GM10266 (cell line): ENCODE results near the gene RAD21L1.

Experiments used
- DNase-seq: peaks from one replicate; pipeline ENCODE4 v3.0.0; 2012; ENCODE audit errors: extremely low spot score
- CTCF ChIP-seq: IDR thresholded peaks from 2 replicates; pipeline ENCODE4 v1.5.1; 2012; ENCODE audit warnings: mild to moderate bottlenecking, low read depth; ENCODE audit not compliant: control insufficient read depth, insufficient read depth; ENCODE audit errors: missing control alignments

Gene RAD21L1

GRCh38 chr20:1199212-1199873 is 26.5 kb upstream of the RAD21L1 start:
- no peak for DNase-seq
- TF ChIP-seq CTCF, result no peak

DNA sequence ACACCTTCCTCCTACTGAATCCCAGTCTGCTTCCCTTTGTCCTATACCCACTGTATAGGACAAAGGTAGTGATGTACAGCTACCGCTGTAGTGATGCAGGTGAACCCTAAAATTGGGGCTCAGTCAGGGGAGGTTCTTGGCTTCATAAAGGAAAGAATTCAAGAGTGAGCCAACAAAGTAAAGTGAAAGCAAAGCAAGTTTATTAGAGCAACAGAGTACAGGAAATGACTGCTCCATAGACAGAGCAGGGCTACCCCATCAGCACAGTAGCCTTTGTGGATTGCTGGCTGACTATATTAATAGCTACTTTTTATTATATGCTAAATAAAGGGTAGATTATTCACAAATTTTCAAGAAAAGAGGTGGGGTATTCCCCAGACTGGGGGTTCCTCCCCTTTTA is 25.9 kb upstream of the RAD21L1 start:
- TF ChIP-seq CTCF, result no peak
- no peak for DNase-seq

DNA sequence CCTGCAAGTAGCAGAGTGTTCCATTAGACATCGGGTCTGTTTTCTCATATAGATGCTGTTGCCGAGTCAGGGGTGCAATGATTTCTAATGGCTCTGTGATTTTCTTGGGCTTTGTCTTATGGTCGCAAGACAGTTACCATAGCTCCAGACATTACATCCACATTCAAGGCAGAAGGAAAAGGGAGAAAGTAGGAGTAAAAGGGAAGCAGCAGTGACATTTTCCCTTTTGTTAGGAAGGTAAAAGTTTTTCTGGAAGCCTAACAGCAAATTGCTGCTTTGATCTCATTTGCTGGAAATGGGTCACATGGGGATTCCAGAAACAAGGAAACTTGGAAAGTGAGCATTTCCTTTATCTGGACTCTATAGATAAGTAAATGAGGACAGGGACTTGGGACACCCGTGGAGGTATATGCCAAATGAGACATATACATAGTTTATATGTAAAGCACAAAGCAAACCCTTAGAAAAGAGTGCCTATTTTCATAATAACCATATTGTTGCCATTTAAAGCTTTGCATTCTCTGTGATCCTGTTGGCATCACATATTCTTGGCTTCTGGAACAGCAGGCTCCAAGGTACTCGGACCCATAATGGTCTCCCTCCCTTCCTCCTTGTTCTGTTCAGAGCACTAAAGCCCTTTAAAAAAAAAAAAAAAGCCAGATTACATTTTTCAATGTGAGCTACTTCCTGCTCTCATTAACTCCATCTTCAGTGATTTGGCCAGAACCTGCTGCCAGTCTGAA is 22.9 kb upstream of the RAD21L1 start, which contains the start of gene C20orf202:
TSS of gene C20orf202 (plus strand) at position 693 of the 743 bp plus-strand sequence. CDS start 132 bp downstream, outside the sequence.
- no peak for DNase-seq
- no peak for TF ChIP-seq CTCF

GRCh38 chr20:1203630-1204029 is 22.2 kb upstream of the RAD21L1 start:
- TF ChIP-seq CTCF, result no peak
- DNase-seq, result no peak

DNA sequence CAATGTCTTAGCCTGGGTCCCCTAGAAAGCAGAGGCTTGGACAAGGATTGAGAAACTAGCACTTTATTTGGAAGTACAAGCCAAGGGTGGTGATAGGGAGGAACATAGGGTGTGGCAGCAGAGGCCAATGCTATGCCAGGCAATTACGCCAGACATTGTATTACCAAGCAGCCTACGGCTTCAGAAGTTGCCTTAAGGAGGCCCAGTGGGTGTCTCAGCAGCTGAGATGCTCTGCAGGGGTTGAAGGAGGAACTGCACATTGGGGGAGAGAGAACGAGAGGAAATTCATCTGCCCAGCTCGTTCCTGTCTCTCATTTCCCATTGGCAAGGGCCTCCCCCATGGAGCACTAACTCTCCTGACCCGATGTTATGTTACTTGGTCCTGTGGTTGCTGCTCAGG is 21.7 kb upstream of the RAD21L1 start:
- DNase-seq, result no peak
- no peak for TF ChIP-seq CTCF

DNA sequence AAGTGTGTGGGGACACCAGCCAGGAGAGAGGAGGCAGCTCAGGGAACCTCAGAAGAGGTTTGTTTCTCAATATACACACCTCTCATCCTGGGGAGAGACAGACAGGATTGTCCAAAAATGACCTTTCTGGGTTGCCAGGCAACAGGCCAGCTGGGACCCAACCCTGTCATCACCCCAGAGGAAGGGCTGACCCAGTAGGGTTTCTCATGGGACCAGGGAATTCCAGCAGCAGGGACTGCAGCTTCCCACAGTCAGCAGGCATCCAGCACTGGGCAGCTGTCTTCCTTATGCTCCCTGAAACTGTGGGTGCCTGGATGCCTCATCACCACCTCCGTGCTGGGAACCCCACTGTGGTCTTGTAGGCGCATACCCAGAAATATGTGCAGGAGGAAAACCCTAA is 21.3 kb upstream of the RAD21L1 start:
- DNase-seq, result no peak
- no peak for TF ChIP-seq CTCF

GRCh38 chr20:1205802-1206201 is 20.0 kb upstream of the RAD21L1 start:
- no peak for TF ChIP-seq CTCF

More at GRCh38 chr20:1205802-1206201, 20.0 kb upstream of the RAD21L1 start:
- no peak for DNase-seq
